DND-41 (cell line): ENCODE measurements around the gene CYP27A1.

ENCODE experiments used
- ATAC-seq: fragments of 200-7000 bp; cut with Tn5 transposase; 3 replicates; pipeline ENCODE4 v1.9.1; 2021; ENCODE audit warnings: low read depth; ENCODE audit not compliant: insufficient read depth
- DNase-seq: peaks from one replicate; pipeline ENCODE4 v3.0.0-alpha.2; 2020
- H2AFZ ChIP-seq: 2 replicates; pipeline ENCODE4 v1.6.0; 2012; ENCODE audit warnings: low read depth, low read length
- H3K27ac ChIP-seq: 2 replicates; pipeline ENCODE4 v1.5.1; 2012; ENCODE audit warnings: low read length, inconsistent platforms
- H3K27me3 ChIP-seq: fragments of 200-600 bp; sonication (generic); 2 replicates; pipeline ENCODE4 v1.6.0; 2012; ENCODE audit warnings: low read length, mild to moderate bottlenecking, inconsistent platforms; ENCODE audit not compliant: insufficient read depth, poor library complexity
- H3K36me3 ChIP-seq: 2 replicates; pipeline ENCODE4 v1.5.1; 2012; ENCODE audit warnings: low read length, inconsistent platforms; ENCODE audit not compliant: insufficient read depth
- H3K4me1 ChIP-seq: 2 replicates; pipeline ENCODE4 v1.5.1; 2012; ENCODE audit warnings: mild to moderate bottlenecking, low read length; ENCODE audit not compliant: insufficient read depth
- H3K4me2 ChIP-seq: 2 replicates; pipeline ENCODE4 v1.6.0; 2012; ENCODE audit warnings: mild to moderate bottlenecking, moderate library complexity, low read length, inconsistent platforms; ENCODE audit not compliant: insufficient read depth
- H3K4me3 ChIP-seq, 2 experiments: fragments of 200-600 bp in 1 of 2; shearing (Covaris generic) in 1 of 2; 2 replicates each; pipeline ENCODE4 v1.5.1; 2012 to 2016; ENCODE audit warnings: inconsistent platforms in 2 of 2, low read length in 2 of 2, mild to moderate bottlenecking in 2 of 2, low read depth in 1 of 2, moderate library complexity in 1 of 2
- H3K79me2 ChIP-seq: 2 replicates; pipeline ENCODE4 v1.6.0; 2012; ENCODE audit warnings: low read length, inconsistent platforms; ENCODE audit not compliant: insufficient read depth
- H3K9ac ChIP-seq: 2 replicates; pipeline ENCODE4 v1.6.0; 2012; ENCODE audit warnings: low read depth, mild to moderate bottlenecking, inconsistent platforms, low read length, moderate library complexity
- H3K9me3 ChIP-seq: 2 replicates; pipeline ENCODE4 v1.5.1; 2012; ENCODE audit warnings: low read length, moderate library complexity, mild to moderate bottlenecking, inconsistent platforms; ENCODE audit not compliant: insufficient read depth, severe bottlenecking
- H4K20me1 ChIP-seq: 2 replicates; pipeline ENCODE4 v1.6.0; 2012; ENCODE audit warnings: low read length; ENCODE audit not compliant: insufficient read depth
- CTCF ChIP-seq: IDR thresholded peaks from 2 replicates; pipeline ENCODE4 v1.5.1; 2012; ENCODE audit warnings: borderline replicate concordance, low read length, moderate library complexity, mild to moderate bottlenecking; ENCODE audit not compliant: poor library complexity, severe bottlenecking; ENCODE audit errors: extremely low read depth
- EZH2 ChIP-seq: IDR thresholded peaks from 3 replicates; pipeline ENCODE4 v1.6.1; 2012; ENCODE audit warnings: borderline replicate concordance, low read depth, mild to moderate bottlenecking, moderate library complexity, low read length, inconsistent platforms; ENCODE audit not compliant: severe bottlenecking

CYP27A1 gene

GRCh38 chr2:218744615-218745014 is 37.3 kb upstream of the CYP27A1 start:
- no peaks in the 10 kb centered on the region for H3K4me1 ChIP-seq
- H3K9ac ChIP-seq = no peak overlapping the region
- H2AFZ ChIP-seq = no peak overlapping the region
- DNase-seq = no peak
- H3K27me3 ChIP-seq = no peaks in the 10 kb centered on the region
- H3K79me2 ChIP-seq = no peaks in the 10 kb centered on the region
- H4K20me1 ChIP-seq = peaks cover 15% of the 10 kb centered on the region; the same call in 1 of the 2 replicates
- H3K36me3 ChIP-seq = peaks cover 92% of the 10 kb centered on the region
- H3K4me2 ChIP-seq = no peak overlapping the region
- H3K27ac ChIP-seq = no peak overlapping the region
- TF ChIP-seq EZH2 (no peak), CTCF (no peak)
- no peak overlapping the region for H3K4me3 ChIP-seq
- no peaks in the 10 kb centered on the region for H3K9me3 ChIP-seq
- no peak for ATAC-seq

- Histone ChIP-seq H3K4me3 (no peak overlapping the region), H3K9me3 (no peaks in the 10 kb centered on the region), H3K9ac (no peak overlapping the region), H4K20me1 (peaks cover 9% of the 10 kb centered on the region; the same call in 1 of the 2 replicates), H3K4me1 (no peaks in the 10 kb centered on the region), H3K79me2 (no peaks in the 10 kb centered on the region), H3K36me3 (peaks cover 92% of the 10 kb centered on the region), H3K27me3 (no peaks in the 10 kb centered on the region), H2AFZ (no peak overlapping the region), H3K4me2 (no peak overlapping the region), H3K27ac (no peak overlapping the region)
- TF ChIP-seq CTCF = no peak
- no peak for TF ChIP-seq EZH2
- DNase-seq (no peak), ATAC-seq (no peak)
Observed at GRCh38 chr2:218745160-218745558, 36.8 kb upstream of the CYP27A1 start.

GRCh38 chr2:218745559-218746469 is 36.1 kb upstream of the CYP27A1 start:
- H3K27ac ChIP-seq = no peak overlapping the region
- no peaks in the 10 kb centered on the region for H3K79me2 ChIP-seq
- no peak overlapping the region for H3K9ac ChIP-seq
- no peak overlapping the region for H3K4me3 ChIP-seq
- H3K36me3 ChIP-seq = peaks cover 92% of the 10 kb centered on the region
- no peak overlapping the region for H2AFZ ChIP-seq
- H3K9me3 ChIP-seq = no peaks in the 10 kb centered on the region
- H3K27me3 ChIP-seq = no peaks in the 10 kb centered on the region
- TF ChIP-seq EZH2 (no peak), CTCF (no peak)
- no peak overlapping the region for H3K4me2 ChIP-seq
- H3K4me1 ChIP-seq = no peaks in the 10 kb centered on the region
- DNase-seq = no peak
- ATAC-seq = no peak
- H4K20me1 ChIP-seq = peaks cover 8% of the 10 kb centered on the region; the same call in 1 of the 2 replicates
